Left lung (tissue), 10 donors: ENCODE measurements around the gene ADGRL3. TPM values are rescaled to one million over a fixed set of nuclear protein-coding genes. Genes with fewer than 3 reads are reported as not detected.

Experiments used
- ATAC-seq: fragments of 200-7000 bp; cut with Tn5 transposase; one replicate; pipeline ENCODE4 v1.9.1; 2020; ENCODE audit warnings: moderate library complexity
- DNase-seq, 4 donors: peaks; one replicate each; pipeline ENCODE4 v3.0.0-alpha.2; 2013 to 2020
- H3K27ac ChIP-seq, 2 donors: fragments of 200-600 bp; sonication (generic) in 1 of 2; one replicate each; pipeline versions ENCODE4 v1.5.0 to v1.8.0; 2020 to 2021
- H3K27me3 ChIP-seq, 2 donors: fragments of 200-600 bp; sonication (generic) in 1 of 2; one replicate each; pipeline versions ENCODE4 v1.5.0 to v1.8.0; 2020 to 2021
- H3K36me3 ChIP-seq, 2 donors: fragments of 200-600 bp; sonication (generic) in 1 of 2; one replicate each; pipeline versions ENCODE4 v1.5.0 to v1.8.0; 2020 to 2021
- H3K4me1 ChIP-seq, 2 donors: fragments of 200-600 bp; one replicate each; pipeline ENCODE4 v1.8.0; 2021
- H3K4me3 ChIP-seq, 2 donors: fragments of 200-600 bp; sonication (generic) in 1 of 2; one replicate each; pipeline versions ENCODE4 v1.5.0 to v1.8.0; 2020 to 2021; ENCODE audit warnings: mild to moderate bottlenecking in 1 of 2
- H3K9me3 ChIP-seq, 2 donors: fragments of 200-600 bp; sonication (generic) in 1 of 2; one replicate each; pipeline versions ENCODE4 v1.5.0 to v1.8.0; 2020 to 2021
- intact Hi-C, 2 donors: fragments of 100-400 bp; cut with DNase I; formaldehyde crosslinking; loops; one replicate each; pipeline versions ENCODE4 v1.11.2 to v1.14.2; 2022
- polyA plus RNA-seq, 6 donors: library from polyadenylated mRNA; unstranded; fragments of 120-200 nt; gene quantifications; one replicate each; pipeline ENCODE4 v1.2.1, GENCODE V29; 2013; ENCODE audit not compliant: insufficient read length in 6 of 6
- total RNA-seq, 2 donors: library from RNA; stranded (reverse); fragmentation: NEBNext Ultra II Directional; extraction: Animal tissue kit (Norgen Biotek cat#: 25700); gene quantifications; one replicate each; pipeline ENCODE4 v1.2.1, GENCODE V29; 2021
- TF ChIP-seq, protein P1 (sequence below), 2 donors: fragments of 200-600 bp; sonication (generic) in 1 of 2; IDR thresholded peaks; one replicate each; pipeline versions ENCODE4 v1.5.0 to v1.8.0; 2021; ENCODE audit warnings: antibody characterized with exemption in 2 of 2
- donor health status: DM: no; HTN: yes; CAD: no.
- donor health status: DM: no; HTN: no; CAD: no.

The ADGRL3 gene
- total and polyA plus RNA-seq, 8 donors = 2.7 to 23.4 (median 19.6) TPM

DNA sequence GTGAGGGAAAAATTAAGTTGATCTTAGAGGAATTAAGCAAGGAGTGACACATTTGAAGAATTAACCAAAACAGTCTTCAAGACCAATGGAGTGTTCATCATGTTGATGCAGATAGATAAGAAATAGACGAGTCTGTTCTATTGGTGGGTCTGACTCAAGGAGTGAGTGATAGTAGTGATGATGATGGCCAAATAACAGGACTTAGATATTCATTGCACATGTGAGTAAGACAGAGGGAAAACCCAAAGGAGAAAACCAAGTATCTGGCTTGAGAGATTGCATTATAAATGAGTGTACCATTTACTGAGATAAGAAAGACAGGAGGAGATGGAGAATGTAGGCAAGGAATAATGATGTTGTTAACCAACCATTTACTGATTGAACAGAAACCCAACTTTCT, 321.3 kb downstream of the ADGRL3 start:
- DNase-seq (no peak), ATAC-seq (no peak)
- H3K36me3 ChIP-seq = no peaks in the 10 kb centered on the region
- H3K4me1 ChIP-seq = no peaks in the 10 kb centered on the region
- TF ChIP-seq, protein P1, sequence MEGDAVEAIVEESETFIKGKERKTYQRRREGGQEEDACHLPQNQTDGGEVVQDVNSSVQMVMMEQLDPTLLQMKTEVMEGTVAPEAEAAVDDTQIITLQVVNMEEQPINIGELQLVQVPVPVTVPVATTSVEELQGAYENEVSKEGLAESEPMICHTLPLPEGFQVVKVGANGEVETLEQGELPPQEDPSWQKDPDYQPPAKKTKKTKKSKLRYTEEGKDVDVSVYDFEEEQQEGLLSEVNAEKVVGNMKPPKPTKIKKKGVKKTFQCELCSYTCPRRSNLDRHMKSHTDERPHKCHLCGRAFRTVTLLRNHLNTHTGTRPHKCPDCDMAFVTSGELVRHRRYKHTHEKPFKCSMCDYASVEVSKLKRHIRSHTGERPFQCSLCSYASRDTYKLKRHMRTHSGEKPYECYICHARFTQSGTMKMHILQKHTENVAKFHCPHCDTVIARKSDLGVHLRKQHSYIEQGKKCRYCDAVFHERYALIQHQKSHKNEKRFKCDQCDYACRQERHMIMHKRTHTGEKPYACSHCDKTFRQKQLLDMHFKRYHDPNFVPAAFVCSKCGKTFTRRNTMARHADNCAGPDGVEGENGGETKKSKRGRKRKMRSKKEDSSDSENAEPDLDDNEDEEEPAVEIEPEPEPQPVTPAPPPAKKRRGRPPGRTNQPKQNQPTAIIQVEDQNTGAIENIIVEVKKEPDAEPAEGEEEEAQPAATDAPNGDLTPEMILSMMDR (IDR thresholded peaks at IDR 0.05) = no peak
- no peak overlapping the region for H3K4me3 ChIP-seq
- peaks cover 0 to 5% of the 10 kb centered on the region in 2 donors for H3K27me3 ChIP-seq
- H3K9me3 ChIP-seq = no peaks in the 10 kb centered on the region
- no peak overlapping the region for H3K27ac ChIP-seq
- intact Hi-C loops = no loop called here

GRCh38 chr4:61522312-61522711, 322.2 kb downstream of the ADGRL3 start:
- no peaks in the 10 kb centered on the region for H3K9me3 ChIP-seq
- TF ChIP-seq, protein P1 (IDR thresholded peaks at IDR 0.05) = no peak
- H3K27ac ChIP-seq = no peak overlapping the region
- H3K36me3 ChIP-seq = no peaks in the 10 kb centered on the region
- no peaks in the 10 kb centered on the region for H3K4me1 ChIP-seq
- ATAC-seq (no peak), DNase-seq (no peak)
- H3K27me3 ChIP-seq = peaks cover 0 to 2% of the 10 kb centered on the region in 2 donors
- H3K4me3 ChIP-seq = no peak overlapping the region
- intact Hi-C loops = no loop called here

DNA sequence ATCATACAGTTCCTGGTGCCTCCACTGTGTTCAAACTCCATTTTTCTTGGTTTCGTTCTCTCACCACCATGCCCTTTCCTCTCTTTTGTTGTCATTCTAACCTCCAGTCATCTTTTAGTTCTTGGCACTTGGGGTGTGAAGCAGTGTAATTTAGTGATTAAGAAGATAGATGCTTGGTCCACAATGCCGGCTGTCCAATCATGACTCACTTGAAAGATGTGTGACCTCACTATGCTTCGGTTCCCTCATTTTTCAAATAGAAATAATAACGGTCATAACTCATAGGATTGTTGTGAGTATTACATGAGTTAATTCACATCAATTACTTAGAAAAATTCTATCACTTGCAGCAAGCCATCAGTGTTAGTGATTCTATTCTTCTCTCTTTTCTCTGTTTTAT, 327.8 kb downstream of the ADGRL3 start:
- Histone ChIP-seq H3K4me3 (no peak overlapping the region), H3K27ac (no peak overlapping the region), H3K36me3 (no peaks in the 10 kb centered on the region), H3K27me3 (no peaks in the 10 kb centered on the region), H3K4me1 (no peaks in the 10 kb centered on the region), H3K9me3 (no peaks in the 10 kb centered on the region)
- ATAC-seq (no peak), DNase-seq (no peak)
- intact Hi-C loops = no loop called here
- TF ChIP-seq, protein P1 (IDR thresholded peaks at IDR 0.05) = no peak

GRCh38 chr4:61528595-61528994, 328.5 kb downstream of the ADGRL3 start:
- H3K4me1 ChIP-seq = no peaks in the 10 kb centered on the region
- DNase-seq (no peak), ATAC-seq (no peak)
- H3K27me3 ChIP-seq = no peaks in the 10 kb centered on the region
- TF ChIP-seq, protein P1 (IDR thresholded peaks at IDR 0.05) = no peak
- H3K27ac ChIP-seq = no peak overlapping the region
- intact Hi-C loops = no loop called here
- H3K4me3 ChIP-seq = no peak overlapping the region
- H3K36me3 ChIP-seq = no peaks in the 10 kb centered on the region
- H3K9me3 ChIP-seq = no peaks in the 10 kb centered on the region

GRCh38 chr4:61531188-61531587, 331.1 kb downstream of the ADGRL3 start:
- DNase-seq (no peak), ATAC-seq (no peak)
- no peaks in the 10 kb centered on the region for H3K4me1 ChIP-seq
- H3K9me3 ChIP-seq = no peaks in the 10 kb centered on the region
- TF ChIP-seq, protein P1 (IDR thresholded peaks at IDR 0.05) = no peak
- H3K36me3 ChIP-seq = no peaks in the 10 kb centered on the region
- no peak overlapping the region for H3K27ac ChIP-seq
- no peaks in the 10 kb centered on the region for H3K27me3 ChIP-seq
- intact Hi-C loops = no loop called here
- no peak overlapping the region for H3K4me3 ChIP-seq
